SHP77 treated with DMSO at 0.1 percent for 48 hours (cell line): ENCODE measurements around the gene NBPF9.
"Not testable (repeated sequence)": the region's sequence is repeated elsewhere in the genome, so short reads cannot be mapped to it uniquely, and the experiment has no call there.

ENCODE experiments used
- DNase-seq: peaks from one replicate; lab custom pipeline; 2025; lab: John Stamatoyannopoulos, UW

NBPF9 gene

GRCh38 chr1:149012599-149012998 is 90.8 kb downstream of the NBPF9 start:
- not testable (repeated sequence) for DNase-seq

GRCh38 chr1:149009761-149010160 is 93.6 kb downstream of the NBPF9 start:
- DNase-seq: not testable (repeated sequence)

GRCh38 chr1:149008769-149009168 is 94.6 kb downstream of the NBPF9 start:
- not testable (repeated sequence) for DNase-seq

GRCh38 chr1:149008326-149008725 is 95.0 kb downstream of the NBPF9 start:
- not testable (repeated sequence) for DNase-seq
